Activated T-cell treated with anti-CD3 and anti-CD28 coated beads, Interleukin-2, amount 50 U/mL, for 72 hours (primary cell): Measurements from ENCODE around the gene PIP5K1B. TPM values are rescaled to one million over a fixed set of nuclear protein-coding genes. Genes with fewer than 3 reads are reported as not detected.
"Not testable (repeated sequence)": the region's sequence is repeated elsewhere in the genome, so short reads cannot be mapped to it uniquely, and the experiment has no call there.

ENCODE experiments used
- ATAC-seq, 2 donors: fragments of 150-1000 bp; cut with Tn5 transposase; replicated peaks in 1 of 2; 2 replicates each; pipeline ENCODE4 v1.10.0; 2021; ENCODE audit warnings: moderate library complexity in 2 of 2, mild to moderate bottlenecking in 1 of 2
- DNase-seq, 2 donors: peaks; one replicate each; pipeline ENCODE4 v3.0.0; 2021 to 2022; ENCODE audit warnings: mixed read lengths in 1 of 2
- H3K27ac Mint-ChIP-seq: one replicate; pipeline ENCODE4 v1.8.0; 2022; ENCODE audit warnings: mild to moderate bottlenecking, moderate library complexity, mixed read lengths
- H3K27me3 Mint-ChIP-seq: one replicate; pipeline ENCODE4 v1.8.0; 2022; ENCODE audit warnings: low read depth, mixed read lengths
- H3K36me3 Mint-ChIP-seq, 2 donors: one replicate each; pipeline ENCODE4 v1.8.0; 2022; ENCODE audit warnings: mixed read lengths in 2 of 2, mild to moderate bottlenecking in 1 of 2; ENCODE audit not compliant: insufficient read depth in 2 of 2
- H3K4me1 Mint-ChIP-seq: one replicate; pipeline ENCODE4 v1.8.0; 2022; ENCODE audit warnings: low read depth, mixed read lengths
- H3K4me3 Mint-ChIP-seq, 2 donors: one replicate each; pipeline ENCODE4 v1.8.0; 2022; ENCODE audit warnings: mild to moderate bottlenecking in 2 of 2, mixed read lengths in 2 of 2, moderate library complexity in 2 of 2
- H3K9me3 Mint-ChIP-seq, 2 donors: one replicate each; pipeline ENCODE4 v1.8.0; 2022; ENCODE audit warnings: mixed read lengths in 2 of 2
- total RNA-seq, 2 donors: library from RNA; stranded (reverse); gene quantifications; one replicate each; pipeline ENCODE4 v1.2.3, GENCODE V29; 2022

PIP5K1B gene
- total RNA-seq, 2 donors from 2014 or later = 2.5 to 2.8 TPM

DNA sequence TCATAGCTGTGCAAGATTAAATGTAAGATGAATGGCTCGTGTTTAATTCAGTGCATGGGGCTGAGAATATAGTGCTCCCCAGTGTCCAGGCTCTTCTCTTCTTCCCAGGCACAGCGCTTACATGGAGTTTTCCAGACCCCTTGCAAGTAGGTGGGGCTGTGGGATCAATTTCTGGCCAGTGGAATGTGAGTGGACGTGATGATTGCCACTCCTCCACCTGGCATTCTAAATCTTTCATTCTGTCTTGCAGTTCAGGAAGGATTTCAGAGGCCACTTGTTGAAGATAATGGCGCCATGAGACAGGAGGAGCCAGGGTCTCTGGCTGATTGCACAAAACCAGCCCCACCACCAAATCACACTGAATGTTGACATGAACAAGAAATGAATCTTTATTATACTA lies 7.2 kb upstream of the PIP5K1B start:
- peaks cover 86% of the 10 kb centered on the region for H3K27me3 Mint-ChIP-seq
- no peaks in the 10 kb centered on the region for H3K4me1 Mint-ChIP-seq
- DNase-seq (no peak), ATAC-seq (no peak)
- H3K4me3 Mint-ChIP-seq = no peak overlapping the region
- no peak overlapping the region for H3K27ac Mint-ChIP-seq
- H3K9me3 Mint-ChIP-seq = no peaks in the 10 kb centered on the region
- peaks cover 0 to 2% of the 10 kb centered on the region in 2 donors for H3K36me3 Mint-ChIP-seq

DNA sequence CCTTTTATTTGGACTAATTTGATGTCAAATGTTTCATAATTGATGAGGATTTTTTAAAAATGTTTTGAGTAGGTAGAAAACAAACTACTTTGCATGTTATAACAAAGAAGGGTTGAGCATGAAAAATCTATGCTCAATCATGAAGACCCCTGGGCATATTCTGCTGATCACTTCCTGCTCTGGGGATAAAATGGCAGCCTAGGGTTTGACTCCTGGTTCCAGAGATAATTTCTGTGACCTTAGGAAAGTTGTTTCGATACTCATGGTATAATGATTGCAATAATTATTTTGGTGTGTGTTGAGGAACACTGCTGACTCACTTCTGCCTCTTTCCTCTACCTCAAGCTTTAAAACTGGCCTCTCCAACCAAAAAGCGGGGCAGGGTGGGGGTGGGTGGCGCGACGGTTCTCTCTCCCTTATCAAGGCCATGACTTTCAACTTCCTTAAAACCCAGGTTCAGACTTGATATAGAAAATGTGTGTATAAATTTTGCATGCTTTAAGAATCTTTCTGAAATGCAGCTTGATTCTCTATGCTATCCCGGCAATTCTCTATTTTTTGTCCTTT lies 6.0 kb upstream of the PIP5K1B start:
- peaks cover 0 to 2% of the 10 kb centered on the region in 2 donors for H3K36me3 Mint-ChIP-seq
- DNase-seq (no peak), ATAC-seq (no peak)
- no peak overlapping the region for H3K27ac Mint-ChIP-seq
- no peaks in the 10 kb centered on the region for H3K4me1 Mint-ChIP-seq
- no peaks in the 10 kb centered on the region for H3K9me3 Mint-ChIP-seq
- peaks cover 86% of the 10 kb centered on the region for H3K27me3 Mint-ChIP-seq
- no peak overlapping the region for H3K4me3 Mint-ChIP-seq

DNA sequence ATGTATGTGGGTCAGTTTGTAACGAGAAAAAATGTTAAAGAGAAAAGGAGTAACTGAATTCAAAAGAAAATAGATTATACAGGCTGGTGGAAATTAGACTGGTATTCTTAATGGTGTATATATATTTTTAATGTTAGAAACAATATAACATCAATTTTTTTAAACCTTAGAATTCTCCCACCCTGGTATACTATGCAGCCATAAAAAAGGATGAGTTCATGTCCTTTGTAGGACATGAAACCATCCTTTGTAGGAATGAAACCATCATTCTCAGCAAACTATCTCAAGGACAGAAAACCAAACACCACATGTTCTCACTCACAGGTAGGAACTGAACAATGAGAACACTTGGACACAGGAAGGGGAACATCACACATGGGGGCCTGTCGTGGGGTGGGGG lies 5.4 kb upstream of the PIP5K1B start:
- H3K27me3 Mint-ChIP-seq = peaks cover 87% of the 10 kb centered on the region

DNA sequence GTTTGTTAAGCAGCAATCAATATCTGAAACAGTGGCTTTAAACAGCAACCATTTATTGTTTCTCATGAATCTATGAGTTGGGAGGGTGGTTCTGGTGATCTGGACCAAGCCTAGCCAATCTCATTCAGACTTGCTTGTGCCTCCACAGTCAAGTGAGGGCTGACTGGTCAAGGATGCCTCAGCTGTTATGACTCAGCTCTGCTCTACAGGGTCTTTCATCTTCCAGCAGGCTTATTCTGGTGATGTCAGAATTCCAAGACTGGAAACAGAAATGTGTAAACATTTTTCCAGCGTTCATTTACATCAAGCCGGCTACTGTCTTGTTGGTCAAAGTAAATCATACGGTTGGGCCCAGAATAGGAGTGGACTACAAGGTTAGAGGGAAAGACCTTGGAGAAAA lies 2.5 kb upstream of the PIP5K1B start:
- ATAC-seq (no peak), DNase-seq (no peak)
- H3K27me3 Mint-ChIP-seq = peaks cover 87% of the 10 kb centered on the region
- no peaks in the 10 kb centered on the region for H3K36me3 Mint-ChIP-seq
- no peak overlapping the region for H3K27ac Mint-ChIP-seq
- no peak overlapping the region for H3K4me3 Mint-ChIP-seq
- no peaks in the 10 kb centered on the region for H3K9me3 Mint-ChIP-seq
- peaks cover 18% of the 10 kb centered on the region for H3K4me1 Mint-ChIP-seq

More for the DNA sequence above, 5.4 kb upstream of the PIP5K1B start:
- H3K27ac Mint-ChIP-seq, H3K4me3 Mint-ChIP-seq, H3K36me3 Mint-ChIP-seq, DNase-seq, H3K9me3 Mint-ChIP-seq, ATAC-seq, H3K4me1 Mint-ChIP-seq: not testable (repeated sequence)

DNA sequence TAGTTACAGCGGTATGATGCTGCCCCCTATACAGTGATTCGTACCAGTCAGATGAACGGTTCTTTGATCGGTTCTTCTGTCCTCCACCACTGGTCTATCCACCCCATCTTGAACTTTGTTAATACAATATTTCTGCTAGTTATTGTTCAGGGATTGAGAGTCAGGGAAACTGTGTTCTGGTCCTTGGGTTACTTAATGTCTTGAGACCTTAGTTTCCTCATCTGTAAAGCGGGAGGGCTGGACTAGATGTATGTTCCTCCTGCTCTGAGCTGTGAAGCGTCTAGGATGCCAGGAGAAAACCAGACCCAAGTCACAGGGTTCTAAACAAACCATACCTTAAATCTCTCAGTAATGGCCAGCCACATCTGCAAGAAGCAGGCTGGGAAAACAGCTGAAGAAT lies 1.4 kb upstream of the PIP5K1B start:
- Mint-ChIP-seq H3K27ac (no peak overlapping the region), H3K4me1 (peaks cover 18% of the 10 kb centered on the region), H3K9me3 (no peaks in the 10 kb centered on the region), H3K4me3 (peak overlapping the region in 1 of 2 donors; percentile 75), H3K27me3 (peaks cover 84% of the 10 kb centered on the region), H3K36me3 (no peaks in the 10 kb centered on the region)
- DNase-seq (no peak), ATAC-seq (no peak)

DNA sequence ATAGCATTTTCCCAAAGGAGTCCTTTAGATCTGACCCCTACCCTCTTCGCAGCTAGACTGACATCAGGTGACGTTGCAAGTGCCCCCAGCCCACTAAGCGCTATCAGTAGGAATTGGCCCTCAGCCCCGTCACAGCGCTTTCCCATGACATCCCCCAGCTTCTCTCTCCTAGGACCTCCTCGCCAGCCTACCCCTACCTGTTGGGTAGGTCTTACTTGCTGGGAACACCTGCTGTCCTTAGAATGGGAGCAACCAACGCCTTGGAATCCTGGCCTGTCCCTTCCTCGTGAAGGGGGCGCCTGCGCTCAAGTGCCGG lies 584 bp upstream of the PIP5K1B start:
- H3K4me3 Mint-ChIP-seq = peak overlapping the region; percentile 75 to 82

DNA sequence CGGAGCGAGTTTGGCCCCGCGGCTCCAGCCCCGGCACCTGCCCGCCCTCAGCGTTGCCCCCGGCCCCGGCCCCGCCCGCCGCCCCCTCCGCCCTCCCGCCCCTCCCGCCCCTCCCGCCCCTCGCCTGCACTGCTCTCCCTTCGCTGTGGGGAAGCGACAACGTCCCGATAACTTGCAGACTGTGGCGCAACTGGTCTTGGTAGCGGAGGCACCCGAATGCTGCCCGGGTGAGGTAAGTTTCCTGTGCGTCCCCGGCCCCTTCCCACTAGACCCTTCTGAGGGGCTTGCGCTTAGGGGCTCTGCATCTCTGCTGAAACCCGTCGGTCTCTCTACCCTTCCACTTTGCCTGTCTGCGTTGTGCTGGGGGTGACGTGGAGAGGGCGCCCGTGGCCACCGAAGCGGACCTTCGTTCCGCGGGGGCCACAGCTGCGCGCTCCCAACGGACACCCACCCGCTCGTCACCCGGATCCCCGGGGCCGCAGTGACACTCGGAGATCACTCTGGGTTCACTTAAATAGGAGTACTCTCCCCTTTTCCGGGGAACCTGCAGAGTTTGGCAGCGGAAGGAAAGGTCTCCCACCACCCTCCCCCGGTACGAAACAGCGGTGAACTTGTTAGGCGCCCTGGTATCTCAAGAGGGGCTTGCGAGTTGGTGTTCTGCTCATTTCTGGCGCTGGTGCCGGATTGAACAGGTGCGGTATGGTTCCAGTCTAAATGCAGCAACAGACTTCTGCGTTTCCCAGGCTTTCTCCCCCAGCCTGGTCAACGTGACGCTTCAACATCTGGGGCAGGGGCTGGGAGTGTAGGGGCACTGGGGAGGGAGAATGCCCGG lies 707 bp downstream of the PIP5K1B start:
- peaks cover 18% of the 10 kb centered on the region for H3K4me1 Mint-ChIP-seq
- peak overlapping the region; percentile 91 to 92 for H3K4me3 Mint-ChIP-seq
- ATAC-seq (peak; percentile 35 to 36), DNase-seq (peak; percentile 6 to 21)
- H3K27me3 Mint-ChIP-seq = peaks cover 86% of the 10 kb centered on the region
- no peaks in the 10 kb centered on the region for H3K36me3 Mint-ChIP-seq
- no peak overlapping the region for H3K27ac Mint-ChIP-seq
- no peaks in the 10 kb centered on the region for H3K9me3 Mint-ChIP-seq

More for the DNA sequence above, 584 bp upstream of the PIP5K1B start:
- H3K27ac Mint-ChIP-seq = no peak overlapping the region
- ATAC-seq (no peak), DNase-seq (no peak)
- no peaks in the 10 kb centered on the region for H3K36me3 Mint-ChIP-seq
- H3K27me3 Mint-ChIP-seq = peaks cover 88% of the 10 kb centered on the region
- peaks cover 18% of the 10 kb centered on the region for H3K4me1 Mint-ChIP-seq
- H3K9me3 Mint-ChIP-seq = no peaks in the 10 kb centered on the region

DNA sequence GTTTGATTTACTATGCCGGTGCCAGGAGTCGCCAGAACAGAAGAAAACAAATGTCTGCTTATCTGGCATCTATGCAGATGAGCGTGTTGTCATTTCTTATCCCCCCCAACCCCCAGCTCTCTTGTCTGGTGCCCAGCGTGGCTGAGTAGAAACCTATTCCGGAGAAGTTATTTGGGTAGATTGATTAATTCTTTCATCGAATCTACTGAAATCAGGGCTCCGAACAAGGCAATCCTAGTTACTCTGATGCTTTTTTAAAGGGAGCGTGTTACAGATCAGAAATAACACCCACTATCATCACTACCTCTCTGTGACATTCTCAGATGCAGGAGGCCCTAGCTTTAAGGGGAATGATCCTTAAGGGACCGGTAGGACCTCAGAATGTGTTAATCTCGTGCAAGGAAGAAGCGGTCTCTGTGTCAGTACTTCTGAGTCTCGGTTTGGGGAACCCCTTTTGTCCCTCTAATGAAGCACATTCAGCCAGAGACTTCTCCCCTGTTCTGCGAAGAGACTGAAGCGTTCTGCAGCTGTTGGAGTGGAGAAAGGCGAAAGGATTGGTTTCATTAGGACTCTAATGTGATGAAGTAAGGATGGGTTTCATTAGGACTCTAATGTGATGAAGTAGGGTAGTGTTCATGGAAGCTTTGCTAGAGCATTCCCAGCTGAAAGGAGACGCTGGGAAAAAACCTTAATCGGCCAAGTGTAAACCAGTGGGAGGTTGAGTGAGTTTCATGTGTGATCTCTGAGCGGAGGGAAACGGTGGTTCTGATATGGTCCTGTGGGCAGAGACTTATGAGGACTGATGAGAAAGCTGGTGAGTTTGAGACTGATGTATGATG lies 1.5 kb downstream of the PIP5K1B start:
- no peak for ATAC-seq
- Mint-ChIP-seq H3K36me3 (no peaks in the 10 kb centered on the region), H3K27me3 (peaks cover 83% of the 10 kb centered on the region), H3K27ac (no peak overlapping the region), H3K4me1 (peaks cover 18% of the 10 kb centered on the region), H3K4me3 (peak overlapping the region; percentile 91 to 92), H3K9me3 (no peaks in the 10 kb centered on the region)
- DNase-seq = peak in 1 of 2 donors; percentile 5

DNA sequence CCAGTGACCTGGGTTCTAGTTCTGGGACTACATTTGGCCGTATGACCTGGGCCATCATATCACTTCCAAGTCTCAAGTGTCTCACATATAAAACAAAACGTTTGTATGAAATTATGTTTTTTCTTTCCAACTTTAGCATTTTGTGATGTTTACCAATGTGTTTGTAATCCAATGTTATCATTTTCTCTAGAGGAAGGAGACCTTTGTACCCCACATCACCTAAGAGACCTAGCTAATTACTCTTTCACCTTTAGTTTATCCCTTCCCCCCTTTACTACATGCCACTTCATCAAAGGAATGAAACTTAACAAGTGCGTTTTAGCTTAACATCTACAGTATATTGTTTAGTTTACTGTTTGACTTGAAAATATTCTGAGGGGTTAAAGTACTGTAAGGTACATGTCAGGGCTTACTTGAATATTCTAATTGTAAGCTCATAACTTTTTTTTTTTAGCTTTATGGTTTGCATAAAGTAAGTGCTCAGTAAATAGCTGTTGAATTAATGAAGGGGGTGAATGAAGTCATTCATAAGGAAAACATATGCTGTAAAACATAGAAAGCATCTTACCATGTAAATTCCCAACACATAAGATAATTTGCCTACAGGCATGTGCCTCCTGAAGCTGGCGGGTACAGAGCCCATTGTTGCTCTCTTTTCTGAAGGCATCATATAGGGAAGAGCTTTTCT lies 2.9 kb downstream of the PIP5K1B start:
- H3K9me3 Mint-ChIP-seq = no peaks in the 10 kb centered on the region
- ATAC-seq = no peak
- no peak overlapping the region for H3K4me3 Mint-ChIP-seq
- peaks cover 18% of the 10 kb centered on the region for H3K4me1 Mint-ChIP-seq
- H3K27ac Mint-ChIP-seq = no peak overlapping the region
- no peaks in the 10 kb centered on the region for H3K36me3 Mint-ChIP-seq
- H3K27me3 Mint-ChIP-seq = peaks cover 82% of the 10 kb centered on the region
- no peak for DNase-seq

DNA sequence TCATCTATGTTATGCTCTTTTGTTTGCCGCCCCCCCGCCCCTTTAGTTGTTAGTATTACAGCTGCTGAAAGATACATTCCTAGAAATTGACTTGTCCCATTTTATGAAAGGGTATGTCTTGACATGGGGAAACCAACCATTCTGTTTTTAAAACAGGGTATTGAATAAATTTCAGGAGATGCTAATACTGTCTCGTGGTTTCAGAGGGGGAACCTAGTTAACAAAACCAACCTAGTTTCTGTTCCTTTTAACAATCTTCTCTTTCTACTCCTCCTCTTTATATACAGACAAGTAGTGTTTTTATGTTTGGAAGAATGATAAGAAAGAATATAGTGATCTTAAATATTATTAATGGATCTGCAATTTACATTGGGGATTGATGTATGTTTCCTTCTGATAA lies 3.5 kb downstream of the PIP5K1B start:
- peaks cover 18% of the 10 kb centered on the region for H3K4me1 Mint-ChIP-seq
- ATAC-seq (no peak), DNase-seq (no peak)
- H3K9me3 Mint-ChIP-seq = no peaks in the 10 kb centered on the region
- no peak overlapping the region for H3K27ac Mint-ChIP-seq
- no peaks in the 10 kb centered on the region for H3K36me3 Mint-ChIP-seq
- H3K4me3 Mint-ChIP-seq = no peak overlapping the region
- peaks cover 82% of the 10 kb centered on the region for H3K27me3 Mint-ChIP-seq

DNA sequence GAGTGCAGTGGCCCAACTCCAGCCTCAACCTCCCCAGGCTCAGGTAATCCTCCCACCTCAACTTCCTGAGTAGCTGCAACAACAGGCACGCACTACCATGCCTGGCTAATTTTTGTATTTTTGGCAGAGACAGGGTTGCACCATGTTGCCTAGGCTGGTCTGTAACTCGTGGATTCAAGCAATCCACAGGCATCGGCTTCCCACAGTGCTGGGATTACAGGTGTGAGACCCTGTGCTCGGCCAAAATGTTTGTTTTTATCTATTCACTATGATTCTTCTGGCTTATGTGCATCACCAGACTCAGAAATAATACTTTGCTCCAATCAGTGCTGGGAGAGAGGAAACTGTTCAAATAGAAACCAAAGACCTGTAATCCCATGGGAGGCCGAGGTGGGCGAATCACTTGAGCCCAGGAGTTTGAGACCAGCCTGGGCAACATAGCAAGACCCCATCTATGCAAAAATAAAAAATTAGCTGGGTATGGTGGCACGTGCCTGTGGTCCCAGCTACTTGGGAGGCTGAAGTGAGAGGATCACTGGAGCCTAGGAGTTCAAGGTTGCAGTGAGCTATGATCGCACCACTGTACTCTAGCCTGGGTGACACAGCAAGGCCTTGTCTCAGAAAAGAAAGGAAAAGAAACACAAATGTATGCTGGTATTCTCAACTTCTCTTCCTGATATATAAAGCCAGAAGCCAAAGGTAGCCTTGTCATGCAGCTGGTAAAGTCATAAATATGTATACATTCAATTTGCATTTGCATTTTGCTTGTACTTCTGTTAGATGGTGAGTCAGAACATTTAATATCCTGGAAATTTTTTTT lies 4.5 kb downstream of the PIP5K1B start:
- no peaks in the 10 kb centered on the region for H3K9me3 Mint-ChIP-seq

DNA sequence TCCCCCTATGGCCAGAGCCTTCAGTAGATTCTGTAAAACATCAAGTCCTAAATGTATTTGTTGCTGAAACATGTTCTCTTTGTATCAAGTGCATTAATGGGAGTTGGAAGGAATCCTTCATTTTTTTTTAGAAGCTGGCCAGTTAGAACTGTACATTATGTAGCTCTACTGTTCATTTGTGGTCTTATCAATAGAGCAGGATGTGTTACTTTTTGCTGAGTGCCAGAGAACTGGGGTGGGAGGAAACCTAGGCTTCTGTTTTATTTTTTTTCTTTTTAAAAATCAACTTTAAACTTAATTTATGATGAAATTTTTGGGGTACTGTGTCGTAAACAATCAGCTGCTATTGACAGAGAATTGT lies 5.1 kb downstream of the PIP5K1B start:
- ATAC-seq (no peak), DNase-seq (no peak)
- no peaks in the 10 kb centered on the region for H3K9me3 Mint-ChIP-seq
- no peak overlapping the region for H3K27ac Mint-ChIP-seq
- H3K4me3 Mint-ChIP-seq = no peak overlapping the region
- peaks cover 79% of the 10 kb centered on the region for H3K27me3 Mint-ChIP-seq
- no peaks in the 10 kb centered on the region for H3K36me3 Mint-ChIP-seq
- H3K4me1 Mint-ChIP-seq = peaks cover 13% of the 10 kb centered on the region

More for the DNA sequence above, 4.5 kb downstream of the PIP5K1B start:
- no peak overlapping the region for H3K4me3 Mint-ChIP-seq
- H3K27ac Mint-ChIP-seq = no peak overlapping the region
- H3K36me3 Mint-ChIP-seq = no peaks in the 10 kb centered on the region
- H3K4me1 Mint-ChIP-seq = peaks cover 16% of the 10 kb centered on the region
- peaks cover 81% of the 10 kb centered on the region for H3K27me3 Mint-ChIP-seq
- ATAC-seq (no peak), DNase-seq (no peak)
